ENCODE measurements around the gene MRPL44. TPM values are rescaled to one million over a fixed set of nuclear protein-coding genes. Genes with fewer than 3 reads are reported as not detected.

Gene MRPL44
- total and polyA plus RNA-seq, 2 of the 13 experiments (the other 11 are each of a cell fraction or from before 2014, with no cell fraction given), result 38.4 to 78.0 TPM

DNA sequence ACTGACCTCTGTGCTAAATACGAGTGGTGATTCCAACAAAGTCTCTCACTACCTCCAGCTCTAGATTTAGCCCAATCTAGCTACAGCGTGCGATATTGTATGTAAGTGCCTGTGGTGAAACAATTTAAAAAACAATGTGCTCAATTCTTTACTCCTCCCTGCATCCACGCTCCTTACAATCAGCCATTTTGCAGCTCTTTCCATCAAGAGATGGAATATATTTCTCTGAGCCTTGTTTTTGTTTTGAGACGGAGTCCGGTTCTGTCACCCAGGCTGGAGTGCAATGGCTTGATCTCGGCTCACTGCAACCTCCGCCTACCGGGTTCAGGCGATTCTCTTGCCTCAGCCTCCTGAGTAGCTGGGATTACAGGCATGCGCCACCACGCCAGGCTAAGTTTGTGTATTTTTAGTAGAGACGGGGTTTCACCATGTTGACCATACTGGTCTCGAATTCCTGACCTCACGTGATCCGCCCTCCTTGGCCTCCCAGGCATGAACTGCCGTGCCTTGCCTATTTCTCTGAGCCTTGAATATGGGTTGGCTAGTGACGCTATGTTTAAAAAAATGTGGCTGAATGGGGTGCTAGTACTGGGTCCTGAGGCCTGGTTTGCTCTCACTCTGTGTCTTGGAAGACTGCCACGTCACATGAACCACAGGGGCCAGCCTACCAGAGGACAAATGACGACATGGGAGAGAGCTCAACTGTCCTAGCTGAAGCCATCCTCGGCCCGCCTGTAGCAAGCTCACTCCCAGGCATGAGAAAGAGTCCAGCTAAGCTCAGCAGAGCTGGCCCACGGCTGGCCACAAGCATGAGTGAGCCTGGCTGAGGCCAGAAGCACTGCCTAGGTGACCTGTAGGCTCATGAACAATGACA is 26.9 kb upstream of the MRPL44 start (continued):
- no peak for TF ChIP-seq RBM22 (optimal IDR thresholded peaks at IDR 0.05; ENCODE audit: low read length)
- TF ChIP-seq, protein P1, sequence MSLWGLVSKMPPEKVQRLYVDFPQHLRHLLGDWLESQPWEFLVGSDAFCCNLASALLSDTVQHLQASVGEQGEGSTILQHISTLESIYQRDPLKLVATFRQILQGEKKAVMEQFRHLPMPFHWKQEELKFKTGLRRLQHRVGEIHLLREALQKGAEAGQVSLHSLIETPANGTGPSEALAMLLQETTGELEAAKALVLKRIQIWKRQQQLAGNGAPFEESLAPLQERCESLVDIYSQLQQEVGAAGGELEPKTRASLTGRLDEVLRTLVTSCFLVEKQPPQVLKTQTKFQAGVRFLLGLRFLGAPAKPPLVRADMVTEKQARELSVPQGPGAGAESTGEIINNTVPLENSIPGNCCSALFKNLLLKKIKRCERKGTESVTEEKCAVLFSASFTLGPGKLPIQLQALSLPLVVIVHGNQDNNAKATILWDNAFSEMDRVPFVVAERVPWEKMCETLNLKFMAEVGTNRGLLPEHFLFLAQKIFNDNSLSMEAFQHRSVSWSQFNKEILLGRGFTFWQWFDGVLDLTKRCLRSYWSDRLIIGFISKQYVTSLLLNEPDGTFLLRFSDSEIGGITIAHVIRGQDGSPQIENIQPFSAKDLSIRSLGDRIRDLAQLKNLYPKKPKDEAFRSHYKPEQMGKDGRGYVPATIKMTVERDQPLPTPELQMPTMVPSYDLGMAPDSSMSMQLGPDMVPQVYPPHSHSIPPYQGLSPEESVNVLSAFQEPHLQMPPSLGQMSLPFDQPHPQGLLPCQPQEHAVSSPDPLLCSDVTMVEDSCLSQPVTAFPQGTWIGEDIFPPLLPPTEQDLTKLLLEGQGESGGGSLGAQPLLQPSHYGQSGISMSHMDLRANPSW (CRISPR knock-in tag; IDR thresholded peaks at IDR 0.05; ENCODE audit: borderline replicate concordance), result peak; percentile 32; the same call in 1 of the 2 replicates
- peak; percentile 69 for TF ChIP-seq GABPB1 (CRISPR knock-in tag; IDR thresholded peaks at IDR 0.05)
- TF ChIP-seq RXRA (CRISPR knock-in tag; IDR thresholded peaks at IDR 0.05), result peak; percentile 92
- TF ChIP-seq, protein P2, sequence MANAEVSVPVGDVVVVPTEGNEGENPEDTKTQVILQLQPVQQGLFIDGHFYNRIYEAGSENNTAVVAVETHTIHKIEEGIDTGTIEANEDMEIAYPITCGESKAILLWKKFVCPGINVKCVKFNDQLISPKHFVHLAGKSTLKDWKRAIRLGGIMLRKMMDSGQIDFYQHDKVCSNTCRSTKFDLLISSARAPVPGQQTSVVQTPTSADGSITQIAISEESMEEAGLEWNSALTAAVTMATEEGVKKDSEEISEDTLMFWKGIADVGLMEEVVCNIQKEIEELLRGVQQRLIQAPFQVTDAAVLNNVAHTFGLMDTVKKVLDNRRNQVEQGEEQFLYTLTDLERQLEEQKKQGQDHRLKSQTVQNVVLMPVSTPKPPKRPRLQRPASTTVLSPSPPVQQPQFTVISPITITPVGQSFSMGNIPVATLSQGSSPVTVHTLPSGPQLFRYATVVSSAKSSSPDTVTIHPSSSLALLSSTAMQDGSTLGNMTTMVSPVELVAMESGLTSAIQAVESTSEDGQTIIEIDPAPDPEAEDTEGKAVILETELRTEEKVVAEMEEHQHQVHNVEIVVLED (CRISPR knock-in tag; IDR thresholded peaks at IDR 0.05; ENCODE audit: borderline replicate concordance), result peak; percentile 38; the same call in 1 of the 2 replicates
- TF ChIP-seq RCOR2 (CRISPR knock-in tag; IDR thresholded peaks at IDR 0.05), result peak; percentile 38
- TF ChIP-seq ETV5 (CRISPR knock-in tag; IDR thresholded peaks at IDR 0.05; ENCODE audit: borderline replicate concordance), result no peak; the same call in none of the 2 replicates
- TF ChIP-seq, protein P3, sequence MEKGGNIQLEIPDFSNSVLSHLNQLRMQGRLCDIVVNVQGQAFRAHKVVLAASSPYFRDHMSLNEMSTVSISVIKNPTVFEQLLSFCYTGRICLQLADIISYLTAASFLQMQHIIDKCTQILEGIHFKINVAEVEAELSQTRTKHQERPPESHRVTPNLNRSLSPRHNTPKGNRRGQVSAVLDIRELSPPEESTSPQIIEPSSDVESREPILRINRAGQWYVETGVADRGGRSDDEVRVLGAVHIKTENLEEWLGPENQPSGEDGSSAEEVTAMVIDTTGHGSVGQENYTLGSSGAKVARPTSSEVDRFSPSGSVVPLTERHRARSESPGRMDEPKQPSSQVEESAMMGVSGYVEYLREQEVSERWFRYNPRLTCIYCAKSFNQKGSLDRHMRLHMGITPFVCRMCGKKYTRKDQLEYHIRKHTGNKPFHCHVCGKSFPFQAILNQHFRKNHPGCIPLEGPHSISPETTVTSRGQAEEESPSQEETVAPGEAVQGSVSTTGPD (CRISPR knock-in tag; IDR thresholded peaks at IDR 0.05), result peak; percentile 79
- TF ChIP-seq EEA1 (CRISPR knock-in tag; IDR thresholded peaks at IDR 0.05; ENCODE audit: borderline replicate concordance), result no peak
- peak; percentile 84 for TF ChIP-seq POLR2G (IDR thresholded peaks at IDR 0.05; ENCODE audit: low read depth, low read length)
- TF ChIP-seq, protein P4, sequence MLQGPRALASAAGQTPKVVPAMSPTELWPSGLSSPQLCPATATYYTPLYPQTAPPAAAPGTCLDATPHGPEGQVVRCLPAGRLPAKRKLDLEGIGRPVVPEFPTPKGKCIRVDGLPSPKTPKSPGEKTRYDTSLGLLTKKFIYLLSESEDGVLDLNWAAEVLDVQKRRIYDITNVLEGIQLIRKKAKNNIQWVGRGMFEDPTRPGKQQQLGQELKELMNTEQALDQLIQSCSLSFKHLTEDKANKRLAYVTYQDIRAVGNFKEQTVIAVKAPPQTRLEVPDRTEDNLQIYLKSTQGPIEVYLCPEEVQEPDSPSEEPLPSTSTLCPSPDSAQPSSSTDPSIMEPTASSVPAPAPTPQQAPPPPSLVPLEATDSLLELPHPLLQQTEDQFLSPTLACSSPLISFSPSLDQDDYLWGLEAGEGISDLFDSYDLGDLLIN (CRISPR knock-in tag; IDR thresholded peaks at IDR 0.05; ENCODE audit: borderline replicate concordance), result no peak; the same call in 1 of the 2 replicates
- TF ChIP-seq ZKSCAN1 (IDR thresholded peaks at IDR 0.05; ENCODE audit: low read length), result peak; percentile 33; the same call in 1 of the 2 replicates
- peak; percentile 32 for TF ChIP-seq TOE1 (CRISPR knock-in tag; IDR thresholded peaks at IDR 0.05)
- TF ChIP-seq, protein P5, sequence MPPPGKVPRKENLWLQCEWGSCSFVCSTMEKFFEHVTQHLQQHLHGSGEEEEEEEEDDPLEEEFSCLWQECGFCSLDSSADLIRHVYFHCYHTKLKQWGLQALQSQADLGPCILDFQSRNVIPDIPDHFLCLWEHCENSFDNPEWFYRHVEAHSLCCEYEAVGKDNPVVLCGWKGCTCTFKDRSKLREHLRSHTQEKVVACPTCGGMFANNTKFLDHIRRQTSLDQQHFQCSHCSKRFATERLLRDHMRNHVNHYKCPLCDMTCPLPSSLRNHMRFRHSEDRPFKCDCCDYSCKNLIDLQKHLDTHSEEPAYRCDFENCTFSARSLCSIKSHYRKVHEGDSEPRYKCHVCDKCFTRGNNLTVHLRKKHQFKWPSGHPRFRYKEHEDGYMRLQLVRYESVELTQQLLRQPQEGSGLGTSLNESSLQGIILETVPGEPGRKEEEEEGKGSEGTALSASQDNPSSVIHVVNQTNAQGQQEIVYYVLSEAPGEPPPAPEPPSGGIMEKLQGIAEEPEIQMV (CRISPR knock-in tag; IDR thresholded peaks at IDR 0.05; ENCODE audit: low read depth), result peak; percentile 90; the same call in 1 of the 2 replicates
- TF ChIP-seq KMT2A (CRISPR knock-in tag; IDR thresholded peaks at IDR 0.05), result peak; percentile 81
- no peak for TF ChIP-seq ZMAT5 (CRISPR knock-in tag; IDR thresholded peaks at IDR 0.05; ENCODE audit: borderline replicate concordance, low read depth)

Data from HepG2 (cell line).